CD1c-positive myeloid dendritic cell (primary cell): ENCODE results near the gene RXRB.

Experiments used
- DNase-seq: peaks from one replicate; pipeline ENCODE4 v3.0.0-alpha.2; 2016; ENCODE audit errors: extremely low spot score

Gene RXRB

DNA sequence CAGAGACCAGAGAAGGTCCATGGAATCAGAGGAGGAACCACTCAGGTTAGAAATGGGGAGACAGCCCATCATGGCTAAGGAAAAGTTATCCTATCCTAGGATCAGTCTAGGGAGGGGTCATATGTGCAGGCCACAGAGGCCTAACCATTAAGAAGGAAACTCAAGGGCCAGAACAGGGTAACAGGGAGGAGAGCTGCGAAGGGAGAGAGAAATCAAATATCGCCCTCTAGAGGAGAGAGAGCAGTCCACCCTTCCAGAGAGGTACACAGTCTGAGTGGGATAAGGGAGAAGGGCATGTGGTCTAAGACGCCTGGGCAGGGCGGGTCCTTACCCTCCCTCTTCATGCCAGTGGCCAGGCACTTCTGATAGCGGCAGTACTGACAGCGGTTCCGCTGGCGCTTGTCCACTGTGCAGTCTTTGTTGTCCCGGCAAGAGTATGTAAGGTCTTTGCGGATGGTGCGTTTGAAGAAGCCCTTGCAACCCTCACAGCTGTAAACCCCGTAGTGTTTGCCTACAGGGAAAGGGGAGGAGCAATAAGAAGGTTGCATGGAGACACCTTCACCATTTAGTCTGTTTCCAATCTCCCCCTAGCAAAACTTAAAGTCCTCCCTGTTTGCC lies 2.9 kb downstream of the RXRB start:
- DNase-seq = peak; percentile 67

DNA sequence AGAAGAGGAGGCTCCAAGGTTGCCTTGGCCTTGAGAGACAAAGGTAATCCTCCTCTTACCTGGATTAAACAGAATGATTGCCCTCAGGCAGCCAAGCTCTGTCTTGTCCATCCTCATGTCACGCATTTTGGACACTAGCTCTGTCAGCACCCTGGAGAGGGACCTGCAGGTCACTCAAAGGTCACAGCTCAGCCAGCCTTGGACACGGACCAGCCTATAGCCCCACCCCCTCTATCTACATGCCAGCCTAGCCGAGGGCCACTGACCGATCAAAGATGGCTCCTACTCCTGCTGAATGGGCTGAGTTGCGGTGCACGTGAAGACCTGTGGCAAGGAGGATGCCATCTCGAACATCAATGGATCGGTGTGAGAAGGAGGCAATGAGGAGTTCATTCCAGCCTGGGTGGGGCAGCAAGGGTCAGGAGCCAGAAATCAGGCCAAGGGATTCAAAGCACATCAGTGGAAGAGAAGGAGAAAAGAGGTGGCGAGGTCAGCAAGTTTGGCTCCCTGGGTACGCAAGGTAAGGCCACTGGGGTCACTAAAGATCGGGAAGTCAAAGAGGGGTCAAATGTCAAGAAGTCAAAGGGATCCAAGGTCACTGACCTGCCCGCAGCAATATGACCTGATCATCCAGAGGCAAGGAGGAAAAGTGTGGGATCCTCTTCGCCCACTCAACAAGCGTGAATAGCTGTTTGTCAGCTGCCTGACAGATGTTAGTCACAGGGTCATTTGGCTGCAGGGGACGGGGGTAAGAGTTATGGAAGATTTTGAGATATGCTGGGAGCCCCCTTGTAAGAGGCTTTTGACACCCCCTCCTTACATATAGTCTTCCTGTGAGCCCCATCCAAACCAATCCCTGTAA lies 4.9 kb downstream of the RXRB start:
- DNase-seq = no peak

DNA sequence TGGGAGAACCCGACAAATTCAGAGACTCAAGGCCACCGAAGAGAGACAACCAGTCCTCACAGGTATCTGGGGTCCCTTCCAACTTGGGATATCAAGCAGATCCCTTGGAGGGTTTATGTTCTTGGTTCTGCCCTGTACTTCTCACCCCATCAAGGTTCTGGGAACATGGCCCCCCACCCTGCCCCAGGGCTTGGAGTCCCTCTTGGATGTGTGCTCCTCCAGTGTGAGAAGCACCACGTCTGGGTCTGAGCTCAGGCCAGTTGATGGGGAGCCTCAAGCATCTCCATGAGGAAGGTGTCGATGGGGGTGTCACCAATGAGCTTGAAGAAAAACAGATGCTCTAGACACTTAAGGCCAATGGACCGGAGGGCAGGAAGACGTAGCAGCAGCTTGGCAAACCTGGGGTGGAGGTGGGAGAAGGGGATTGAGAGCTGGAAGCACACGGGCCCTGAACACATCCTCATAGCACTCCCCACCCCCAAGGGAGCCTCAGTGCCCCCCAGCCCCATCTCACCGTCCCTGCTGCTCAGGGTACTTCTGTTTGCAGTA lies 6.0 kb downstream of the RXRB start:
- no peak for DNase-seq

DNA sequence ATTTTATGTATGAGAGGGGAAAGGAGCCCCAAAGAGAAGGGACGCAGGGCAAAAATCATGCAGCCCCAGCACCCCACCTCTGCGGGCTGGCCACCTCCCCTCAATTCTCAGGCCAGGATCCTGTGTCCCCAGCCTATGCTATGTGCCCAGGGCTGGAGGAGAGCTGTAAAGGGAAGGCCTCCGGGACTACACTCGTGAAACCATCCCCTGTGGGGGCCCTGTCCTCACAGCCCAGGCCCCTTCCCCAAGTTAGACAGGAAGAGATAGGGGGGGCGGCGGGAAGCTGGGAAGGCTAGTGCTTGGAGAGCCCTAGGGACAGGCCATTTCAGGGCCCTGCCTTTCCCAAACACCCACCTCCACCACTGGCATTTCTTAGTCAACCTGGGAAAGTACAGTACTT lies 6.8 kb downstream of the RXRB start:
- no peak for DNase-seq

DNA sequence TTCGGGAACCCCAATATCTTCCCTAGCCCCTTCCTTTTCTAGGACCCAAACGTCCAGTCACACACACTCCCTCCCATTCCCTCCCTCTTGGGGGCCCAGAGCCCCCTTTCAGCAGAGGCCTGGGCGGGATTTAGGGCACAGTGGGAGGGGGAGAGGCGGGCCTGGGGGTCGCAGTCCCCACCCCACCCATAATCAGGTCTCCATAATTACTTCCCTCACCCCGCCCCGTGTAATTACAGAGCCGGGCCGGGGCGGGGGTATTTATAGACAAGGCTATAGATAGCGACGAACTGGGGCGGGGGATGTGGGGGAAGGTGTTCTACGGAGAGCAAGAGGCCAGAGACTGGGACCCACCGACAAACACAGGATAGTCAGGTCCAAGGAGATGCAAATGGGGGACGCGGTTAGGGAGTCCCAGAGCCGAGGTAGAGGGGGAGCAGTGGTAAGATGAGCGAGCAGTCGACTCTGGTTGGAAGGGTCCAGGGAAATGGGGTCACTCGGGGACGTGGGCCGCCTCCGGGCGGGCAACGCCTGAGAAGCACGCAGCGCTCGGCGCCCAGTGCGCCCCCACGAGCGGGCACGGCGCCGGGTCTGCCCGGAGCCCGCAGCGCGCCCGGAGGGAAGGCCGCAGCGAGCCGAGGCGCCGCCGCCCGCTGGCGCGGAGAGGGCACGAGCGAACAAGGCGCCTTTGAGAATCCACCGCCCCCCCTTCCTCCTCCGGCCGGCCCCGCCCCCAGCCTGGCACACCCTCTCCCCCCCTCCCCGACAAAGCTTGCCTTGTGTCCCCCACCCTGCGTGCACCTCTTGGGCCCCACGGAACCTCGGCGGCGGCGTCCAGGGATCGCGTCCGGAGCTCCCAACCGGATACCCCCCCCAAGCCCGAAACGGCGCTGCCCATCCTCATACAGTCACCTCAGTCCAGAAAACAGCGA lies 7.5 kb downstream of the RXRB start:
- no peak for DNase-seq

DNA sequence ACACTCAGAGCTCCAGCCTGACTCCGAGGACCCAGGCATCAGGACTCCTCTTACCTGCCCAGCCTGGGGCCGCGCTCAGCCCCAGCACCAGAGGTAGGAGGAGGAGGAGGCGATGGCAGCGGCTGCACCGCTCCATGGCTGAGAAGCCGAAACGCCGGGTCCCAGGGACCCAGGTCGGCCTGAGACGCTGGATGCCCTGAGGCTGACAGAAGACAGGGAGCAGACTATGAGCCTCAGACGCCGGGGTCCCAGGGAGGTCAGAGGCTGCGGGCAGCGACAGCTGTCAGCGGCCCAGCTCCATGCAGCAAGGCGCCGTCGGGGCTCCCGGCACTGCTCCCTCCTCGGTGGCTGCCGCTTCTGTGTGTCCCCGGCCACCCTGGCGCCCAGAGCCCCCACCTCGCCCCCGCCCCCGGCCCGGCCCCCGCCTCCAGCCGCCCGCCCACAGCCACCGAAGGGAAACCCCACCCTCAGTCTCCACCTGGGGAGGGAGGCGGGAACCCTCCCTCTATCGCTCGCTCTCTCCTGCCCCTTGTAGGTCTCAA lies 8.3 kb downstream of the RXRB start, which contains the start of gene COL11A2:
Gene COL11A2 (minus strand): TSS at position 363 of the 542 bp plus-strand sequence. CDS start 227 bp downstream, at position 136.
- DNase-seq = no peak

DNA sequence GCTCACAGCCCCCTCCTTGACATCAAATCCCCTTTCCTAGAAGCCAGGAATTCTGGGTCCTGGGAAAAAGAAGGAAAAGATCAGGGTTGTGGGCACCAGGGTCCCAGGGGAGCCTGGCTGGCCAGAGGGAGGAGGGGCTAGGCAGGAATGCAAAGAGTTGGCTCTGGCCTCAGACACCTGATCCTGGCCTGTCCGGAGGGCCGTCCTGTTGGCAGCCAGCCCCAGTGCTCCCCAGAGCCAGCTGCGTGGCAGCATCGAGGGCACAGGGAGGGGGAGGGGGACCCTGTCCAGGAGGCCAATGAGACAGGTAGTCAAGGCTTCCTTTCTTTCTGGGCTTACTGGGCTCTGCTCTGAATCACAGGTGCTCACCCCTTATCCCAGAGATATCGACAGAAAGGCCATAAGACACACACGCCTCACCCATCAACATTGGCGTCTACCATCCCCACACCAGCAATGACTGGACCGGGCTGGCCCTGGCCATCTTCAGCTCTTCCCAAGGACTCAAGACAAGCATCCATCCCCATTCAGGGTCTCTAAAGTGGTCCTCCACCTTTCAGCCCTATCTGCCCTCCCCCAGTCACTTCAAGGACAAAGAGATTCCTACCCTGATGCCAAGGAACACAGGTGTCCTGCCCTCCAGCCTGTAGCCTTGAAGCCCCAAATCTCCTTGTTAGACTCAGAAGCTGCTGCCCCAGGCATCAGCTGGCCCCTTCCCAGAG lies 8.9 kb downstream of the RXRB start:
- DNase-seq = no peak

DNA sequence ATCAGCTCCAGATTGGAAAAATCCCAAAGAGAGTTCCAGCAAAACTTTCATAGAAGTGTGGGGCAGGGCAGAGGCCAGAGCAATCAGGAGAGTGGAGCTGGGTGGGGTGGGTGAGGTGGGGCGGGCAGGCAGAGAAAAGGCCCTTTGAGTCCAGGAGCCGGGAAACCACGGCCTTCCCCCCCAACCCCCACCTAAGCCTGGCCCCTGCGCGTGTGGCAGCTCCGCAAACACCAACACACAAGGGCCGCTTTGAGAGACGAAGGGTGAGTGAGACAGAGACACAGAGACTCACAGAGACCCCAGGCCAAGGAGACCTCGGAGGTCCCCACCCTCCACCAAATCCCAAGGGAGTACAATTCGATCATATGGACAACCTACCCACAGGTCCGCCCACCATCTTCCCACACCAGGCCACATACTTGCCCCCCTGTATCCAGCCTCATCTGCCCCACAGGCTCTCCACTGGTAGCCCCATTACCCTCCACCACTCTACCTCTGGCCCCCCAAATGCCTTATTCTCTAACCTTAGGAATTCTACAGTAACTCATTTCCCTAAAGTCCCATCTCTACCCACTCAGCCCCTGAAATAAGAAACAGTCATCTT lies 9.9 kb downstream of the RXRB start:
- DNase-seq = no peak

DNA sequence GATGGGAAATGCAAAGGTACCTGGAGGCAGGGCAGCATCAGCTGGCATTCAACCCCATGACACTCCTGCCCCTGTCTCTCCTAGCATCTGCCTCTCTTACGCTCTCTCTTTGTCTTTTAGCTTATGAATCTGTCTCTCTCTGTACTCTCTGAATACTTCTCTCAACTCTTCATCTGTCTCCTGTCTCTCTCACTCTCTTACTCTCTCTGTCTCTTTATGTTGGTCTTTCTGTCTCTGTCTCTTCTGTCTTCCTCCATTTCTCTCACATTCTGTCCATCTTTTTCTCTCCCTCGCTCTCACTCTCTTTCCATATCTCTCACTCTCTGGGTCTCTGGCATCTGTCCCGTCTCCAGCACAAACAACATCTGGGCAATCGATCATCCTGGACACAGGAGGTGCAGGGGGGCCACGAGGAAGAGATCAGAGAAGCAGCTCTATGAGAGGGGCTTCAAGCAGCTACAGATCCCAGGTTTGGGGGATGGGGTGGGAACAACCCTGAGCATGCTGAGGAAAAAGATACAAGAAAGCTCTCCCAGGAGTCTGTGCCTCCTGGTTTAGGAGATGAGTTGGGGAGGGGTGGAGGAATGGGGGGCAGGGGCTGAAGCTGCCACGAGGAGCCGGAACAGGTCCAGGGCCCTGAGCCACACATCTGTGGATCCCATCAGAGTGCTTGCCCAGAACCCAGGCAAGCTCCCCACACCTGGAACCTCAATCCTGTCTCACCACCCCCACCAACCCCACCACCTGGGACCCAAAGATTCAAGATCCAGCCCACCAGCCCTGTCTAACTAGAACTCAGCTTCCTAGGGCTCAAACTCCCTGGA lies 10.6 kb downstream of the RXRB start:
- no peak for DNase-seq

DNA sequence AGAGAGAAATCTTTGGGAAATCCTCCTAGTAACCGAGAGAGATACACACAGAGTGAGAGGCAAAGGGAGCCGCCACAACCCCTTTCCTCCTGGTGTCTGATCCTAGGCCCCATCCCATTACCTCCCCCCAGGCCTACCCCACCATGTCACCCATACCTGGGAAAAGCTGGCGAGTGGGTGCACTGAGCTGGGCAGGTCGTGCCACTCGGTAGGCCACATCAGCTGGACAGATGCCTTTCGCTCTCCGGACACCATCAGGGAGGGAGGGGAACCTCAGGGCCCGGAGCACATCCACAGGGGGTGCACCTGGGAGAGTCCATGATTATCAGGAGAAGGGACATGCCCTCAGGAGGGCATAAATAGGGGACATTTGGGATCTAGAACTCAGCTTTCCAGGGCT lies 11.3 kb downstream of the RXRB start:
- DNase-seq = no peak

DNA sequence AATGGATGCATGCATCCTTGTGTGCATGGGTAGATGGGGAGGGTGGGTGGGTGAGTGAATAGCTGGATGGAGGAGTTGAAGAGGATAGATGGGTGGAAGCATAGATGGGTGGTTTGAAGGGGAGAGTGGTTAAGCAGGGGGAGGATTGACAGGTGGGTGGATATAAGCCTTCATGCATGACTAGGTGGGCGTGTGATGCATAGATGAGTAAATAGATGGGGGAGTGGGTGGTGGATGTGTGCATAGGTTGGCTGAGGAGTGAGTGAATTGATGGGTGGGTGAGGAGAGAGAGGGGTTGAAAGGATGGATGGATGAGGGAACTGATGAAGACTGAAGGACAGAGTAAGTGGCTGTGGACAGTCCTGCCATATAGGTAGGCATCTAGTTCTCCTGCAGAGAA lies 12.7 kb downstream of the RXRB start:
- DNase-seq = no peak

DNA sequence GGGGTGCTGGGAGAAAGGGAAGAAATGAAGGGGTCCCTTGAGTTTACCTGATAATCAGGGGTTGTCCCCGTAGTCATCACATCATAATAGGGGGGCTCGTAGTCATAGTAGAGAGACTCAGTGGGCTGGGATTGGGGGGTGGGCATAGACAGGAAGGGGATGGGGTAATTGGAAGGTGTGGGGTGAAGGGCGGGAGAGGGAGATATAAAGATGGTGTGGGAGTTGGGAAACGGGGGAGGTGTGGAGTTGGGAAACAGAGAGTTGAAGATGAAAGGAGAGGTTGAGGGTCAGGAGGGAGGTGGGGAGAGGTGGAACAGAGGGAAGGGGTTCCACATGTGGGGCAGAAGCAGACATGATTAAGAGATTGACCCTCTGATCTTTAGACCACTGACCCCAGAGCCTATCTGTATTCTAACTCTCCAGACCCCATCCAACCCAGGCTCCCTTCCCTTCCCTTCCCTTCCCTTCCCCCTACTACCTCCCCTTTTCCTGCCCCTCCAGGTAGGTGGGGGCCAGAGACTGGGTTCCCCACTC lies 14.7 kb downstream of the RXRB start:
- no peak for DNase-seq

DNA sequence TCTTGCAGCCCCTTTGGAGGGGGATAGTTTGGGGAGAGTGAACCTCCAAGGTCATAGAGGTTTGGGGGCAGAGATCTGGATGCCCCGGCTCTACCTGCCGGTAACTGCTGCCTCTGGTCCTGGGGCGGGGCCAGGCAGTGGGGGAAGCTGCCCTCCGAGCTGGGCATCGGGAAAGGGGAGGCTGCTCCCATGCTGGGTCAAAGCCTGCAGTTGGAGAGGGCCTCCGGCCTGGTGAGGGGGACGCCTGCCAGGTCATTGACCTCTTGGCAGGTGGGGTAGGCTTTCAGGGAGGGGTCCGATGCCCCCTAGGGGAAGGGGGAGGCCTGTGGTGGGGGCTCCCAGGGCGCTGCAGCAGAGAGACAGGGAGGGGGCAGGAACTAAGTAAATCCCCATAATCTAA lies 15.3 kb downstream of the RXRB start:
- DNase-seq = no peak

DNA sequence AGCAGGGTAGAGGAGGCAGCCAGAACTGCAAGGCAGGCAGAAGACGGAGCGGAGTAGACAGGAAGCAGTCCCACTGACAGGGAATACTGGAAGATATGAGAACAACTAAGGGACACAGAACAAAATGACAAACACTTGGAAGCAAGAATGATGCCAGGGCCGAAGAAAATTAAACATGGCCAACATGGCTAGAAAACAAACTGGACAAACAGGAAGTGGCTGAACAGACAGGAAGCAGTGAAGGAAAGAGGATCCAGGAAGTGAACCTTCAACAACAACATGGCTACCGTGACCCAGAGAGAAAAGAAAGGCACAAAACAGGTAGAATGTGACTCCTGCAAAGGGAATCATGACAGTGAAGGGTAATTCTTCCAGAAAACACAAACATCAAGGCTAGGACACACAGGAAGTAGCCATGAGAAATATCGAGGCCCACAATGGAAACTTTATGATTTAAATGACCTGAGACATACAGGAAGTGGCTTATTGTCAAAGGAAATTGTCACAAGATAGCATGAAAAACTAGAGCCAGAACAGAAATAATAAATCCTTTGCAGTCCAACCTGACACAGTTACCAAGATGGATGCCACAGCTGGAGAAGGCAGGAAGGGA lies 17.3 kb downstream of the RXRB start:
- DNase-seq = no peak

DNA sequence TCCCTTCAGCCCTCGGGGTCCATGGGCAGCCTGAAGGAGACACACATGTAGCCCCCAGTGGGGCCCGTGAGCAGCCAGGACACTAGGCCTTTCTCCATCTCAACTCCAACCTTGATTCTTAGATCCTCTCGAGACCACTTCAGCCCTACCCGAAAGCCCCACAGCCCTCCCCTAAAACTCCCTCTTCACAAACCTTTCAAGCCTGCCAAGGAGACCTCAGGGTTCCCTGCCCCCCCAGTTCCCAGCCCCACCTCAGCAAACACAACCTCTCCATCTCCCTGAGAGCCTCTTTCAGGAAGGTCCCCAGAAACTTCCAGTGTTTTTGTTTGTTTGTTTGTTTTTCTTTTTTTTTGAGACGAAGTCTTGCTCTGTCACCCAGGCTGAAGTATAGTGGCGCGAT lies 19.3 kb downstream of the RXRB start:
- DNase-seq = no peak

DNA sequence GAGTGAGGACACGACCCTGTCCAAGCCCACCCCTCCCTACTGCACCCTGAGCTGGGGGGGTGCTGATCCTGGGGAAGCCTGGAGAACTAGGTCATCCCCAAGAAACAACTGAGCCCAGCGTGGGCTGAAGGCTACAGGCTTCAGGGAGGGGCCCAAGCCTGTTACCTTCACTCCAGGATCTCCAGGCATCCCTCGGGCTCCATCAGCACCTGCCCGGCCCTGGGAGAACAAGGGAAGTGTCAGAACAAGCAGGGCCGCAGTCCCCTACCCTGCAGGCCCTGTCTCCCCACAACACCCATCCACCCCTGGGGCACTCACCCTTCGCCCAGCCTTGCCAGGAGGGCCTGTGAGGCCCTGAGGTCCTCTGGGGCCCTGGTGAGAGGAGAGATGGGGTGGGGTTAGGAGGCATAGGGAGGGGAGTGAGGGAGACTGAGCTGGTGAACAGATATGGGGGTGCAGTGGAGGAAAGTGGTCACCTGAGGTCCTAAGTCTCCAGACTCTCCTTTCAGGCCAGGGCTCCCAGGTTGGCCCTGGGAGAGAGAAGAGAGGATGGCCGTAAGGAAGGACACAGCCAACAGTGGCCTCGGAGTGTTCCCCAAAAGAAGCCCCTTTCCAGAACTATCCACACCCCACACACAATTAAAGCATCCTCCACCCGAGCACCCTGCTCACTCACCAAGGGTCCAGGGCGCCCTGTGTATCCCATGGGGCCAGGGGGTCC lies 21.6 kb downstream of the RXRB start:
- DNase-seq = no peak

DNA sequence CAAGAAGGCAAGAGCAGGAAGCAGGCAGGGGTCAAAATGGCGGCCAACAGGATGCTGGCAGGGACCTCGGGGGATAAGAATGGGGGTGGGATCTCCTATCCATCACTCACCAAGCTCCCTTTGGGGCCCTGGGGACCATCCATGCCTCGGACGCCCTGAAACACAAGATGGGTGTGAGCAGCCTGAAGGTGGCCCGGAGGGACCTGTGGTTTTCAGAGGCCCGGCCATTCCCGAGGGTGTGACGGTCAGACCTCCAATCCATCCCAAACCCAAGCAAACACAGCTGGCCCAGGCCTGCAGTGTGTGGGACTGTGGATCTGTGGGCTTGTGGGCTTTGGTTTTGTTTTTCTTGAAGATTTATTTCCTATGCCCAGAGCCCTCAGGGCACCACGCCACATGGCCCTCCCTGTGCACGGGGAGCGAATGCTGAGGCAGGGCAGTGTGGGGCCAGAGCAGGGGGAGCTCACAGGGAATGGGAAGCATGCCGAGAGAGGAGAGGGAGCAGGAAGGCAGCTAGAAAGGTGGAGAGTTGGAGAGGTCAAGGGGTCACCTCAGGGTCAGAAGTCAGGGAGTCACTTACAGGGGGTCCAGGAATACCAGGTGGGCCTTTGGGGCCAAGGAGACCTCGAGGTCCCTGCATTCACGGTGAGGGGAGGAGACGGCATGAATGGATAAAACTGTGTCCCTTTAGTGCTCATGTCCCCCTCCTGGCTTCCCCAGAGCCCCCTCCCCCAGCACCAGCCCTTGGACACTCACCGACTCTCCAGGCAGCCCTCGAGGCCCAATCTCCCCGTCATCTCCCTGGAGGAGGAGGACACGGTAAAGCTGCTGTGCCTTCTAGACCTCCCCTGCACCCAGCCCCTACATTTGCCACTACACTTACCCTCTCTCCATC lies 22.7 kb downstream of the RXRB start:
- DNase-seq = no peak
